HG03066 (cell line): ENCODE data around the gene PHAF1.
A peak's percentile ranks its signal among the peaks of the same experiment; 100 is the strongest.

Source experiments
- ATAC-seq: cut with Tn5 transposase; IDR thresholded peaks from one replicate; pipeline ENCODE4 v1.9.1; 2021; ENCODE audit warnings: low read depth; ENCODE audit not compliant: unreplicated experiment

The PHAF1 gene

DNA sequence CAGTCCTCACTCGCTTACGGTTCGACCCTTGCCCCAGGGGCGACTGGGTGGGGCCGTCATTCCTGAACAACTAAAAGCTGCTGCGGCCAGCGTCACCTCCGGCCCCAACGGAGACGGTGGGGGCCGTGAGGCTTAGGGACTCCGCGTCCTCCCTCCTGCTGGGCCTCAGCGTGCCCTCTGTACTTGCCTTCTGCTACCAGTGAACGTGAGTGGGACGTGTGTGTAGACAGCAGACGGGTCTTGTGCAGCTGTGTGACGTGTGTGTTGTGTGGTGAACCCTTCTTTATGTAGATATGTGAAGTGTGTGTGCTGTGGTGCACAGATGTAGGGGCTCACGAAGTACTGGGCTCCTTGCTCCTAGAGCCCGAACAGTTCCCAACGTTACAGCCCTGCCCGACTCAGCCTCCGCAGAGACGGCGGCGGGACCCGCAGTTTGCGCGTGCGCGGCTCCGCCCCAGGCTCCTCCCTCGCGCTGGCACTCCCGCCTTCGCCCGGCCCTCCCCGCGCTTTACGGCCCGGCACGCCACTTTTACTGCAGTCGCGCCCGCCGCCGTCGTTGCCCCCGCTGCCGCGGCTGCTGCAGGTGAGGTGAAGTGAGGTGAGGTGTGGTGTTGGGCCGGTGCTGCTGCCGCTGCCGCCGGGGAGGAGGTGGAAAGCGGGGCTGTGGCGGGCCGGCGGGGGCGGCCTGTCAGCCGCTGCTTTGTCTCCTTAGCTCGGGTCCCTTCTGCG, at the start of gene PHAF1:
PHAF1 (plus strand) TSS at position 535 of the 729 bp plus-strand sequence. CDS start 235 bp downstream, outside the sequence.
- ATAC-seq = peak; percentile 77

DNA sequence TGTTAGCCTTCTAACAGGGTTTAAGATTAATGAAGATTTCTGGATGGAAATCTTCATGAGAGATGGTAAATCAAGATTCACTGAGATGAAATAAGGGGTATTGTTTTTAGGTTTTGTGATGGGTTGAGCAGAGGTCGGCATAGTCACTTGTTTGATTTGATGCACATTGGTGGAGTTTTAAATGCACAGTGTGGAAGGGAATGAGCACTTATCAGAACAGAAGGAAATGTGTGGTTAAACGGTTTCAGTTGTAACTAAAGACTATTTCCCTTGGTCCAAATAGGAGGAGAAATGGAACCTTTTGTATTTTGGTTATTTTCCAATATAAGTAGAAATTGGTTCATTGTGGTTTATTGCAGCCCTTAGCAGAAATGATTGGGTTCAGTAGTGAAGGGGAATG, 46.7 kb upstream of the PHAF1 start:
- ATAC-seq = no peak

DNA sequence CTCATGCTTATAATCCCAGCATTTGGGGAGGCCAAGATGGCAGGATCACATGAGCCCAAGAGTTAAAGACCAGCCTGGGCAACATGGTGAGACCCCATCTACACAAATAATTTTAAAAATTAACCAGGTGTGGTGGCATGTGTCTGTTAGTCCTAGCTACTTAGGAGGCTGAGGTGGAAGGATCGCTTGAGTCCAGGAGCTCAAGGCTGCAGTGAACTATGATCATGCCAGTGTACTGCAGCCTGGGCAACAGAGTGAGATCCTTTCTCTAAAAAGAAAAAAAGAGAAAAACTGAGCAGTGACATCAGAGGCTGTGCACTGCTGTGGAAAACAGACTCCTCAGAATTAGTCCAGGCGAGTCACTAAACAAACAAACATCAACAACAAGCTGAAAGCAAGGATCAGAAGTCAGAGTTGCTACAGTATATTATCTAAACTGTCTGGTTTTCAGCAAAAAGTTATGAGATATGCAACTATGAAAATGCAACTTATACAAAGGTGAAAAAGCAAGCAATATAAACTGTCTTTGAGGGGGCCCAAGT, 41.5 kb upstream of the PHAF1 start:
- no peak for ATAC-seq

DNA sequence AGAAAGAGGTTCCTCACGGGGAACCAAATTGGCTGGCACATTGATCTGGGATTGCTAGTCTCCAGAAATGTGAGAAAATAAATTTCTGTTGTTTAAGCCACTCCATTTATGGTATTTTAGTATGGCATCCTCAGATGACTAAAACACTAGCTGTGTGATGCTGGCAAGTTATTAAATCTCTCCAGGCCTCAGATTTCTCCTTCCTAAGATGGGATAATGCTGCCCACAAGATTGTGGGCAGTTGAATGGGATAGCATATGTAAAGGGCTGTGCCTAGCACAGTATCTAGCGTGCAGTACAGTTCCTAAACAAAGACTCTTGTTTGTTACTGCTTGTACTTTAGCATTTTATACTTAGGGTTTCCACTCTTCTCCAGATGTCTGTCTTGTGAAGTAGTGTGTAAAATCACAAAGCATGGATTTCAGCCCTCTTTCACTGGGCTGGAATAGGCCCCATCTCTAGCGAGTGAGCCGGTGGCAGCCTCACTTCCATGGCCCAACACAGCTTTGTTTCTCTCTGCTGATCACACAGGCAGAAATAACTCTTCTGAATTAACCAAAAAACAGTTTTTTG, 38.2 kb upstream of the PHAF1 start:
- ATAC-seq = no peak

DNA sequence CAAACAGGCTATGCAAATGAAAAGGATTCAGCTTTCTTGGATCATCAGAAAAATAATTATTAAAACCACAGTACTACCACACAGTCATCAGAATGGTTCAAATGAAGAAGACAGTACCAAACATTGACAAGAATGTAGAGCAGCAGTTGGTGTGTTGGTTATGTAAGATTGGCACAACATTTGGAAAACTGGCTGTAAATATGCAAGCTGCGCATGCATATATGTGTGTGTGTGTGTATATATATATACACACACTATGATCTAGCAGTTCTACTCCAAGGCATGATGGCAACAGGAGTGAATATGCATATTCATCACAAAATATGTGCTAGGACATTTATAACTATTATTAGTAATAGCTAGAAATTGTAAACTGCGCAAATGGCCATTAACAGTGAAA, 34.4 kb upstream of the PHAF1 start:
- ATAC-seq = no peak

DNA sequence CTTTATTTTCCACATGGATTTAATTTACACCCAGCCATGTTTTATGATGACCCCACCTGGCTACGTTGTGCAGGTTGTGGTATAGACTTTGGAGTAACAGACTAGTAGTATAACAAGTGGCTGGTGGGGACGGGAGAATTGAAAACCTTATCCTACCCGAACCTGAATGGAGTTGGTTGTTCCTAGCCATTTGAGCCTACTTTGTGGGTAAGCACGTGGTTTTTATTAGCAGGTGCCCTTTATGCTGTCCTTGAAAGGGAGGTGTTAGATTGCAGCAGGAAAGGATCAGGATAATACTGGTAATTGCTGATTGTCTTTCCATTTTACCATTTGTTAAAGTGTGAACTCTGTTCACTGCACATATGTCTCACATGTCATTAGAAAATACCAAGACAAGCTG, 31.9 kb upstream of the PHAF1 start:
- ATAC-seq = no peak

DNA sequence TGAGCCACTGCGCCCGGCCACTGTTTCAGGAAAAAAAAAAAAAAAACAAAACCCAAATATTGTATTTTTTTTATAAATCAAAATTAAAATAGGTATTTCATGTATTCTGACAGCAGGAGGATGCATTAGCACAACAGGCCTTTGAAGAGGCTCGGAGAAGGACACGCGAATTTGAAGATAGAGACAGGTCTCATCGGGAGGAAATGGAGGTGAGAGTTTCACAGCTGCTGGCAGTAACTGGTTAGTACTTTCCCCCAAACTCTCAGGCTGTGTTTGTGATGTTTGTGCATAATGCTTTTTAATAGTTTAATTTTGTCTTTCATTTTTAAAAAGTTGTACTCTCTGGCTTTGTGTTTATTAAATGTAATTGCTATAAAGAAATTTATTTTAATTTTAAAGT, 27.6 kb upstream of the PHAF1 start:
- ATAC-seq = no peak

DNA sequence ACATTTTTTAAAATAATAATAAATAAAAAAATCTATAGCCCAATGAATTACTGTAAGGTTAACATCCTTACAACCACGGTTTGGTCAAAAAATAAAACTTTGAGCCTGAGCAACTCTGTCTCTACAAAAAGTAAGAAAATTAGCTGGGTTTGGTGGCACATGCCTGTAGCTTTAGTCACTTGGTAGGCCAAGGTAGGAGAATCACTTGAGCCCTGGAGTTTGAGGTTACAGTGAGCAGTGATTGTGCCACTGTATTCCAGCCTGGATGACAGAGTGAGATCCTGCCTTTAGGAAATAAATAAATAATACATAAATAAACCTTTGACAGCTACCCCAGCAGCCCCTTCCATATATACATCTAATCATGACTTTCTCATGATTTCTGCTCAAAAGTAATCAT, 26.9 kb upstream of the PHAF1 start:
- no peak for ATAC-seq

DNA sequence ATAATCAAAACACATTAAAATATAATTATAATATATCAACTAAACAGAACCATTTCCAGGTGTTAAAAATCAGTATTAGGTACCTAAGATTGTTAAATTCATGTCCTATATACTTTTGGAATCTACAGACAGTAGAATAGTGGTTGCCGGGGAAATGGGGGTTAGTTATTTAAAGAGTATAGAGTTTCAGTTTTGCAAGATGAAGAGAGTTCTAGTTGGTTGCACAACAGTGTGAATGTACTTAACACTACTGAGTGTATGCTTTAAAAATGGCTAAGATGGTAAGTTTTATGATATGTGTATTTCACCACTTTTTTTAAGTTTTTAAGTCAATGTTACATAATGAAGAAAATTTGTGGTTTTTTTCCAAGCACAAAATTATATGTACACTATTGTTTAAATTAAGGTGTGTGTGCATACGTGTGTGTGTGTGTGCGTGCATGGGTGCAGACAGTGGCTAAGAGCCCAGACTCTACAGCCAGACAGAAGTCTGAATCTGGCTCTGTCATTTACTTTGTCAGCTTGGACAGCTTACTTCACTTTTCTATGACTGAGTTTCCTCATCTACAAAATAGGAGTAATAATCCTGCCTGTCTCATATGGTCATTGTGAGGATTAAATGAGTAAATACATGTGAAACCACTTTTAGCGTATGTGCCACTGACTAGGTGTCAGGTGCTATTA, 25.3 kb upstream of the PHAF1 start:
- ATAC-seq = peak; percentile 74

DNA sequence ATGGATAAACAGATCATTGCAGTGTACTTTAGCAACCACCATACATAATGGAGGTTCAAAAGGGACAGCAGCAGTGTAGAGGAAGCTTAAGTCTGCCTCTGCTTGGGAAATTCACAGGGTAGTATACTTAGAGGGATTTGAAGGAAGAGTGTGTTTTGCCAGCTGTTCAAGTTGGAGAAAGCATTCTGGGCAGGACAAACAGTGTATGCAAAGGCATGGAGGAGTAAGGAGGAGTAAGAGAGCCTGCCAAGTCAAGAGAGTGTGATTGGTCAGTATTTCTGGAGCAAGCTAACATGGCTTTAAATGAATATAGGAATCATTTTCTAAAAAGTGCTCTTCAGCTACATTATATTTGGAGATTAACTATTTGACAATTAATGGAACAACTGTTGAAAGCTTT, 22.9 kb upstream of the PHAF1 start:
- ATAC-seq = no peak

DNA sequence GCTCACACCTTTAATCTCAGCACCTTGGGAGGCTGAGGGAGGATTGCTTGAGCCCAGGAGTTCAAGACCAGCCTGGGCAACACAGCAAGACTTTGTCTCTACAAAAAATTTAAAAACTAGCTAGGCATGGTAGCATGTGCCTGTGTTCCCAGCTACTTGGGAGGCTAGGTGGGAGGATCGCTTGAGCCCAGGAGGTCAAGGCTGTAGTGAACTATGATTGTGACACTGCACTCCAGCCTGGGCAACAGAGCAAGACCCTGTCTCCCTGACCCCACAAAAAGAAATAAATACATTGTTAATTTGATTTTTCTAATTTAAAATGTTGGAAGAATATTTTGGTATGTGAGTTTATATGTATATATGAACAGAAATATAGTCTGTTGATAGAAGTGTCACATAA, 22.4 kb upstream of the PHAF1 start:
- ATAC-seq = no peak

DNA sequence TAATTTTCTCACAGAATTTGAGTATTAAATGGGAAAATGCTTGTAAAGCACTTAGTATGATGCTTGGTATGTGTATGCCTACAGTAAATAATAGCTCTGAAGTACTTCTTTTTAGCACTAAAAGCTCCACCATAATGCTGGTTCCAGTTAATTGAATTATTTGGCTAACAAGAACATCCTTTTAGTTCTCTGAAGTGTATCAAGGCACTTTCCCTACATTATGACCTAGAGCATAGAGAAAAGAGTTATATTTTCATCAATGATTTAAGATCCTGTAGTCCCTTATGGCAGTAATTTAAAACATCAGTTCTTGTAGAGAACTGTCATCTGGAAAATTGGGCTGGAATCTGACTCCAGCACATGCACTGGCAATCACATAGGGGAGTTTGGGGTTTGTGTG, 21.9 kb upstream of the PHAF1 start:
- no peak for ATAC-seq

DNA sequence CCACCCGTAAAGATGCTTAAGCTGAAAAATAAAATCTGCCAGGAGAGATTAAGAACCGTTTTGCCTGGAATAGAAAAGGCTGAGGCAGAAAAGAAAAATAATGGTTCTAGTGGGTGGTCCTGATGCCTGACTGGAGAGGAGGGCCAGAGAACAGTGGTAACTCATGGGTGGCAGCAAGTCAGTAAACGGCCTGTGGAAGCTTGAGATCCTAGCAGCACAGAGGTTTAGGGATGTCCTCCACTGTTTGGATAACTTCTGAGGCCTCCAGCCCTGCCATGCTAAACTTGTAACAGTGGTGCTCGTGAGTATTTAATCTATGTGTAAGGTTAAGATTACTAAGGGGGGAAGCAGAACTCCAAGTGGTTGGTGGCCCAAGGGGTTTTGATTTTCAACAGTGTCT, 21.2 kb upstream of the PHAF1 start:
- no peak for ATAC-seq

DNA sequence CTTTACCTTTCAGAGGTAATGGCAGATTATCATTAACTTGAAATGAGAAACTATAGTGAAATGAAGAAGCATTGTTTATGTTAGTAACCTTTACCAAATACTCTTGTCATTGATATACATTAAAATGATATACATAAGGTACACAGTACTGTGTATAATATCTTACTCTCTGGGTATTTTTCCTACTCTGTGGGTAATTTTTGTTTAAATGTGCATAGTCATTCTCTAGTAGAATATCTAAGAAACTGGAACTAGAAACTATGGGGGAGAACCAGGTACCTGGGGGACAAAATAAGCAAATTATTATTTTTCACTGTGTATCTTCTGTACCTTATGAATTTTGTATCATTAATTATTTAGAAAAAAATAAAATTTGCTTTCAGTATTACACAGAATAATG, 20.6 kb upstream of the PHAF1 start:
- ATAC-seq = no peak

DNA sequence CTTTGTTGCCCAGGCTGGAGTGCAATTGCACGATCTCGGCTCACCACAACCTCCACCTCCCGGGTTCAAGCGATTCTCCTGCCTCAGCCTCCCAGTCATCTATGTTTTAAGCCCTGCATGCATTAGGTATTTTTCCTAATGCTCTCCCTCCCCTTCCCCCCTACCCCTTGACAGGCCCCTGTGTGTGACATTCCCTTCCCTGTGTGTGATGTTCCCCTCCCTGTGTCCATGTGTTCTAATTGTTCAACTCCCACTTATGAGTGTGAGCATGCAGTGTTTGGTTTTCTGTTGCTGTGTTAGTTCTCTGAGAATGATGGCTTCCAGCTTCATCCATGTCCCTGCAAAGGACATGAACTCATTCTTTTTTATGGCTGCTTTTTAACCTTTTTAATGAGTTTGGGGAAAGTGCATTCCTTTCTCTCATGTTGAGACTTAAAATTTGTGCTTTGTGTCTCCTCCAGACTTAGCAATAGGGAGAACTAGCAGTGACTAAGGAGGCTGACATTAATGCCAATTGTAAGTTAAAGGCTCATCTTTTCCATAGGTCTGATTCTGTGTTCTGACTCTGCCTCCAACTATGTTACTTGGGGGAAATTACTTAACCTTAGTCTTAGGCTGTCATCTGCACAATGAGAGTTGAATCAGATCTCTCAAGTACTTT, 17.7 kb upstream of the PHAF1 start:
- ATAC-seq = no peak

DNA sequence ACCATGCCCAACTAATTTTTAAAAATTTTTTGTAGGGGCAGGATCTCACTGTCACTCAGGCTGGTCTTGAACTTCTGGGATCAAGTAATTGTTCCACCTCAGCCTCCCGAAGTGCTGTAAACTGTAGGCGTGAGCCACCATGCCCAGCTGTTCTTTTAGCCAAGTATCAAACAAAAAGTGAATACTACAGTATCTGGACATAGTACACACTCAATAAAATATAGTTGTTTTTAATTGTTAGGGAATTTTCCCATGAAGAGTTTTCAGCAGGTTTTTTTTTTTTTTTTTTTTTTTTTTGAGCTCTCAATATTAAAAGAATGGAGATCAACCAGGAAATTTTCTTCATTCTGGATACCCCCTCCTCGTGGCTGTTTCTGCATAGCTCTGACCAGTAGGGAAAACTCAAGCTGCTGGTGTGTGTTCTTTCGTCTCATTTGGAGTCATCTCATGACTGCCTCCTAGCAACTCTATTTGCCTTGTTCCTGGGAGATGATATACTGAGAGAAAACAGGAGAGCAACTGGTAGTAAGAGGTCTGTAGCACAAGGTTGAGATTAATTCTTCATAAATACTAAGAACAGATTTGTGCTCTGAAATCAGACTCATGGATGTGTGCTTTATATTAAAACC, 16.5 kb upstream of the PHAF1 start:
- ATAC-seq = no peak

DNA sequence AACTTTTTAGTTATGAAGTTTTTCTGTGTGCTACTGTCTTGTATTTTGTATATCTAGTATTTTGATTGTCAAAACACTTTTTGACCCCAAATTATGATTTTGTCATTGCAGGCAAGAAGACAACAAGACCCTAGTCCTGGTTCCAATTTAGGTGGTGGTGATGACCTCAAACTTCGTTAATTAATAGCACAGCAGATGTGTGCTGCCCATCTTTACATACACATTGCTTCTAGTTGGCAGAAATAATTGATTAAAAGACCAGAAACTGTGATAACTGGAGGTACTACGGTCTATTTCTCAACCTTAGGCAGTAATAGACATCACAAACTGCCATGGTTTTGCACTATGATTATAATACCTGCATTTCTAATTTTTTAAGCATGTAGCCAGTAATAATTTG, 11.1 kb upstream of the PHAF1 start:
- no peak for ATAC-seq

DNA sequence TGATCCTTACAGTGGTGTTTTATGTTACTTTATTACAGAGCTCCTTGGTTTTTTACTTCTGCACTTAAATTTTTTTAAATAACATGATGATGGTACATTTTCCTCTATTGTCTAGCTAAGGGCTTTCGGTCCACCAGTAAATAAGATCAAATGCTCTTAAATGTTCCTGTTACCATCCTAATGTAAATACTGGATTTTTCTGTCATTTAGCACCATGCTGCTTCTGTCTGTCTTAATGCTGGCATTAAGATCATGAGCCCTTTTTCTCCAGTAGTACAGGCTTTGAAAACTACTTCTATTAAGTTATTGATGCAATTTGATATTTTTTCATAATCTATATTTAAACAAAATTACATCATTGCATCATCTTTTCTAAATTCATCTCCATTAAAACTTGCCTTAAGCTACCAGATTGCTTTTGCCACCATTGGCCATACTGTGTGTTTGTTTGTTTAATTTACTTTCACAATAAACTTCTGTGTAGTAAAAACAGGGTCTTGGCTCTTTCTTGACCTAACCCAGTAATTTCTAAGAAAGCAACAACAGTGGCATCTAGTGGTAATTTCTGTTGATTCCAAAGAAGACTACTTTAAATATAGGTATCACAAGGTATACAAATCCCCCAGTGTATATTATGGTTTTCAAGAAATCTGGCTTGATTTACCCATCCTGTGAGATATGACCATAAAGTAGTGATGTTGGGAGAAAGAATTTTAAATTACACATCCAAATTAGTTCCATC, 9.0 kb upstream of the PHAF1 start:
- ATAC-seq = no peak

DNA sequence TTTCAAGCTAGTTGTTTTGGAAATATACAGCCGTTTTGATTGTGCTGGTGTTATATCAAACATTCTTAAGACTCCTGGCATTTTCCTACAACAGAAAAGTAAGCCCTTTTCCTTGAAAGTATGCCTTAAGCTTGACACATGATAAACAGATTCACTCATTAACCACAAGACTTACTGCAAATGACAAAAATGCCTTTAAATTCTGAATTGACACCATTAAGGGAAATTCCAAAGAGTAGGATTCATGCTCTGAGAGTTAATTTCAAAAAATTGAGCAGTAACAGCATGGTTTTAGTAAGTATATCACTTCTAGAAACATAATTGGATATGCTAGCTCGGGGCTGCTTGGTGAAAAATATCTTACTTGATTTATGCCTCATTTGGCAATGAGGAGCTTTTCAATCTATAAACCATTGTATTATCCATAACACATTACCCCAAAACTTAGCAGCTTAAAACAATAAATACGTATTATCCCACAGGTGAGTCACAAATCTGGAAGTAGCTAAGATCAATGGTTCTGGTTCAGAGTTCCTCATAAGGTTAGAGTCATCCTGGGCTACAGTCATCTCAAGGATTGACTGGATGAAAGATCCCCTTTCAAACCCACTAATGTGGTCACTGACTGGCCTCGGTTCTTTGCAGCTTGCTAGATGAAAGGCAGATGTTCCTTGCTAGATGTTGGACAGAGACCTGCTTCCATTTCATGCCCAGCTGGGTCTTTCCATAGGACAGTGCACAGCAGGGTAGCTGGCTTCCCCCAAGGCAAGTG, 8.2 kb upstream of the PHAF1 start:
- ATAC-seq = no peak
